ENCODE data around the gene CAB39. TPM values are rescaled to one million over a fixed set of nuclear protein-coding genes. Genes with fewer than 3 reads are reported as not detected.

The CAB39 gene
- total and polyA plus RNA-seq, 2 donors (not counting 3 experiments of a cell fraction or from before 2014, with no cell fraction given): 25.7 to 53.7 TPM

DNA sequence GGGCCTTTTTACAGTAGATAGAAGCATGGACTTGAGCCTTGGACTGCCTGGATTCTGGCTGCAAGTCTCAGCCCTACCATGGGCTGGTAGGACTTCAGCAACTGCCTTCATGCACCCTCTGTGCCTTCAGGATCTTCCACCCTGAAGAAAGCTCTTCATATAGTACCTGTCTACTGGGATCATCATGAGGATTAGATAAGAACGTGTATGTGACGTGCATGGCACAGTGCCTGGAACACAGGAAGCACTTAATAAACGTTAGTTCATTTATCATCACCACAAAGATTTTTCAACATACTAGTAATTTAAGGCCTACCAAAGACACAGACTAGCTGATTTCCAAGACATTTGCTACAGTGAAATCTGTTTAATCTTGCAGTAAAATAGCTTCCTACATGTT, 98.9 kb downstream of the CAB39 start:
- no TSS peak for BruUV-seq (replicated peaks)
- no peaks in the 10 kb centered on the region for H3K9me3 ChIP-seq (replicated peaks; ENCODE audit: control insufficient read depth, insufficient read depth, low read length)
- FAIRE-seq (no peak), DNase-seq (ENCODE audit: low read depth, low spot score) (no peak)
- H3K9ac ChIP-seq (replicated peaks; ENCODE audit: extremely low read depth, insufficient read depth, low read length): no peak overlapping the region
- TF ChIP-seq GATA2 (IDR thresholded peaks at IDR 0.05; ENCODE audit: insufficient read depth, insufficient read length, low read depth, low read length): no peak
- no peak for TF ChIP-seq MYC (IDR thresholded peaks at IDR 0.05; ENCODE audit: low read depth, low read length)
- no peak for TF ChIP-seq POLR2AphosphoS5 (IDR thresholded peaks at IDR 0.05; ENCODE audit: insufficient read depth, low read depth, low read length)
- TF ChIP-seq, protein P1, sequence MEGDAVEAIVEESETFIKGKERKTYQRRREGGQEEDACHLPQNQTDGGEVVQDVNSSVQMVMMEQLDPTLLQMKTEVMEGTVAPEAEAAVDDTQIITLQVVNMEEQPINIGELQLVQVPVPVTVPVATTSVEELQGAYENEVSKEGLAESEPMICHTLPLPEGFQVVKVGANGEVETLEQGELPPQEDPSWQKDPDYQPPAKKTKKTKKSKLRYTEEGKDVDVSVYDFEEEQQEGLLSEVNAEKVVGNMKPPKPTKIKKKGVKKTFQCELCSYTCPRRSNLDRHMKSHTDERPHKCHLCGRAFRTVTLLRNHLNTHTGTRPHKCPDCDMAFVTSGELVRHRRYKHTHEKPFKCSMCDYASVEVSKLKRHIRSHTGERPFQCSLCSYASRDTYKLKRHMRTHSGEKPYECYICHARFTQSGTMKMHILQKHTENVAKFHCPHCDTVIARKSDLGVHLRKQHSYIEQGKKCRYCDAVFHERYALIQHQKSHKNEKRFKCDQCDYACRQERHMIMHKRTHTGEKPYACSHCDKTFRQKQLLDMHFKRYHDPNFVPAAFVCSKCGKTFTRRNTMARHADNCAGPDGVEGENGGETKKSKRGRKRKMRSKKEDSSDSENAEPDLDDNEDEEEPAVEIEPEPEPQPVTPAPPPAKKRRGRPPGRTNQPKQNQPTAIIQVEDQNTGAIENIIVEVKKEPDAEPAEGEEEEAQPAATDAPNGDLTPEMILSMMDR (IDR thresholded peaks at IDR 0.05; ENCODE audit: extremely low read depth in 1 of 2, insufficient read depth in 1 of 2, low read depth in 1 of 2, low read length in 2 of 2): no peak
- TF ChIP-seq MAX (IDR thresholded peaks at IDR 0.05; ENCODE audit: insufficient read depth, insufficient read length): no peak
- no peak for TF ChIP-seq POLR2A (IDR thresholded peaks at IDR 0.05; ENCODE audit: low read depth, low read length)
- no peak for TF ChIP-seq FOS (IDR thresholded peaks at IDR 0.05; ENCODE audit: borderline replicate concordance, insufficient read depth, low read length)
- no peak for TF ChIP-seq JUN (IDR thresholded peaks at IDR 0.05; ENCODE audit: borderline replicate concordance, insufficient read depth, insufficient read length, low read depth)
- no peak for TF ChIP-seq EZH2 (IDR thresholded peaks at IDR 0.05; ENCODE audit: borderline replicate concordance, low read depth, low read length, severe bottlenecking)
- no peaks in the 10 kb centered on the region for H3K79me2 ChIP-seq (ENCODE audit: control insufficient read depth, insufficient read depth, low read length)
- H3K4me3 ChIP-seq (replicated peaks in 1 of 3; ENCODE audit: insufficient read depth in 1 of 3, low read depth in 1 of 3, low read length in 3 of 3): no peak overlapping the region
- dilution Hi-C loops (cut with MboI; ENCODE audit: extremely low pct_ligation_motif_present, low sequenced_read_pairs): no loop called here
- no peak overlapping the region for H2AFZ ChIP-seq (ENCODE audit: low read depth, low read length)
- peaks cover 16 to 22% of the 10 kb centered on the region in 2 experiments for H3K36me3 ChIP-seq (ENCODE audit: control insufficient read depth in 2 of 2, extremely low read depth in 1 of 2, insufficient read depth in 2 of 2, low read length in 2 of 2)
- H3K27ac ChIP-seq (ENCODE audit: insufficient read depth, low read depth, low read length): no peak overlapping the region
- POLR2A ChIA-PET: no interaction called here
- H4K20me1 ChIP-seq (replicated peaks; ENCODE audit: control insufficient read depth, extremely low read depth, insufficient read depth, low read length): no peaks in the 10 kb centered on the region
- intact Hi-C loops (cut with micrococcal nuclease): loop anchor here (5.0 kb wide), 2 partner anchors 99 to 199 kb away; partner anchors contain the start of gene CAB39
- H3K4me2 ChIP-seq (ENCODE audit: insufficient read depth, low read length): no peak overlapping the region
- H3K27me3 ChIP-seq (ENCODE audit: control insufficient read depth in 2 of 2, insufficient read depth in 2 of 2, low read length in 2 of 2): no peaks in the 10 kb centered on the region
- CTCF ChIA-PET: interaction anchor here (0.9 to 3.5 kb wide), 4 partner anchors 13 to 175 kb away, joined by 3 to 21 read pairs (median 8); no protein-coding TSS in a partner anchor
- no peaks in the 10 kb centered on the region for H3K9me1 ChIP-seq (replicated peaks; ENCODE audit: control insufficient read depth, extremely low read depth, insufficient read depth, low read length)
- H3K4me1 ChIP-seq (ENCODE audit: control insufficient read depth, extremely low read depth, insufficient read depth, low read length): no peaks in the 10 kb centered on the region

Measured in endothelial cell of umbilical vein (primary cell).